Osteoblast (primary cell): ENCODE data around the gene BCL11B. TPM values are rescaled to one million over a fixed set of nuclear protein-coding genes. Genes with fewer than 3 reads are reported as not detected.

Experiments used
- DNase-seq: peaks from one replicate; pipeline ENCODE4 v3.0.0; 2011; ENCODE audit warnings: low spot score, mixed read lengths; ENCODE audit not compliant: insufficient read length; ENCODE audit errors: missing footprints
- H2AFZ ChIP-seq: 2 replicates; pipeline ENCODE4 v1.6.0; 2011; ENCODE audit warnings: mild to moderate bottlenecking, low read length
- H3K27ac ChIP-seq: 2 replicates; pipeline ENCODE4 v1.5.1; 2011; ENCODE audit warnings: mild to moderate bottlenecking, low read depth, low read length, moderate library complexity
- H3K27me3 ChIP-seq: 2 replicates; pipeline ENCODE4 v1.6.0; 2012; ENCODE audit warnings: mild to moderate bottlenecking, control low read depth, inconsistent platforms, low read length, moderate library complexity; ENCODE audit not compliant: insufficient read depth
- H3K36me3 ChIP-seq: 2 replicates; pipeline ENCODE4 v1.5.1; 2011; ENCODE audit warnings: mild to moderate bottlenecking, low read length, control low read depth, moderate library complexity; ENCODE audit not compliant: insufficient read depth
- H3K4me1 ChIP-seq: 2 replicates; pipeline ENCODE4 v1.5.1; 2011; ENCODE audit warnings: mild to moderate bottlenecking, low read length, control low read depth, moderate library complexity; ENCODE audit not compliant: insufficient read depth
- H3K4me2 ChIP-seq: 2 replicates; pipeline ENCODE4 v1.6.0; 2011; ENCODE audit warnings: mild to moderate bottlenecking, low read length; ENCODE audit not compliant: insufficient read depth
- H3K4me3 ChIP-seq: fragments of 200-600 bp; sonication (generic); 3 replicates; pipeline ENCODE4 v1.5.1; 2012; ENCODE audit warnings: mild to moderate bottlenecking, low read length, inconsistent platforms; ENCODE audit not compliant: insufficient read depth
- H3K79me2 ChIP-seq: 2 replicates; pipeline ENCODE4 v1.6.0; 2012; ENCODE audit warnings: mild to moderate bottlenecking, low read length, control low read depth, inconsistent platforms; ENCODE audit not compliant: insufficient read depth
- H3K9me3 ChIP-seq: 2 replicates; pipeline ENCODE4 v1.5.1; 2011; ENCODE audit warnings: low read depth, low read length, control low read depth
- H4K20me1 ChIP-seq: 2 replicates; pipeline ENCODE4 v1.6.0; 2012; ENCODE audit warnings: mild to moderate bottlenecking, low read length, control low read depth; ENCODE audit not compliant: insufficient read depth
- total RNA-seq: library from RNA; depleted of rRNA; stranded (reverse); fragments of >200 nt; gene quantifications from 2 replicates; pipeline ENCODE4 v1.2.3, GENCODE V29; 2012
- TF ChIP-seq, protein P1 (sequence below): IDR thresholded peaks from 2 replicates; pipeline ENCODE4 v1.5.1; 2011; ENCODE audit warnings: mild to moderate bottlenecking, low read depth, low read length, moderate library complexity; ENCODE audit errors: extremely low read depth

Gene BCL11B
- total RNA-seq, 1 donor = 0.36 TPM

DNA sequence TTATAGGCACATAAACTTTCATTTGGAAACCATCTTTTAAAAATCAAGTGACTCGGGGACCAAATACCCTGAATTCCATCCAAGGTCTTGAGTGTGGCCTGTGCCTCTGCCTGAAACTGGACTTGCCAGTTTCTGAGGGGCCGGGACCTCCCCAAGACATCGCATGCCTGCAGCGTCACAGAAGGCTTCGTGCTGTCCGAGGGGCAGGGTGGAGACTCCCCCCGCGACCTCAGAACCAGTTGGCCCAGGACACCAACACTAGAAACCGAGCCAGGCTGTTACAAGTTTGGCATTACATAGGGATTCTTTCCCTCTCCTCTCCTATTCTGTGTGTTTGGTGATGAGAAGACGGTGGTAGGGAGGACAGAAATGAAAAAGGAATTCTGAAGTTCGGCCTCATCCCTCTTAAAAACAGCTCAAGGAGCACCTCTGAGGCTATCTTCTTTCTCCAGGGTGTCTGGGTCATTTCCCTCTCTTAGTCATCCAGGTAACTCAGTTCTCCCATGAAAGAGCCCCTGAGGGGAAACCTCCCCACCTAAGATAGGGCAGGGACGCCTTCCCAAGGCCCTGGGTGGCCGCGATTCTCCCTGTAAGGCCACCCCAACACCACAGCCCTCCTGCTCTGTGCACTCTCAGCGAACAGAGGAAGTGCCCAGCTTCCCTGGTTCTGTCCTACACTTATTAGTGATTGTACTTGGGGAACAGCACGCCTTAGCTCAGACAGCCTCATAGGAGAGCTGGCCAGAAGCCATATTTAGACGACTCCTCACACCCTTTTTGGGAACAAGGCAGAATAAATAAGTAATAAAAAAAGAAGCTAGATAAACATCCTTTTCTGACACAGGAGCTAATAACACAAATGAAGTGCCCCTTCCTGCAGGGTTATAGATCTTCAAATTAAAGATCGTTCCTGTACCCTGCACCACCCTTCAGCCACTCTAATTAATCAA lies 93.8 kb downstream of the BCL11B start:
- H2AFZ ChIP-seq = no peak overlapping the region
- TF ChIP-seq, protein P1, sequence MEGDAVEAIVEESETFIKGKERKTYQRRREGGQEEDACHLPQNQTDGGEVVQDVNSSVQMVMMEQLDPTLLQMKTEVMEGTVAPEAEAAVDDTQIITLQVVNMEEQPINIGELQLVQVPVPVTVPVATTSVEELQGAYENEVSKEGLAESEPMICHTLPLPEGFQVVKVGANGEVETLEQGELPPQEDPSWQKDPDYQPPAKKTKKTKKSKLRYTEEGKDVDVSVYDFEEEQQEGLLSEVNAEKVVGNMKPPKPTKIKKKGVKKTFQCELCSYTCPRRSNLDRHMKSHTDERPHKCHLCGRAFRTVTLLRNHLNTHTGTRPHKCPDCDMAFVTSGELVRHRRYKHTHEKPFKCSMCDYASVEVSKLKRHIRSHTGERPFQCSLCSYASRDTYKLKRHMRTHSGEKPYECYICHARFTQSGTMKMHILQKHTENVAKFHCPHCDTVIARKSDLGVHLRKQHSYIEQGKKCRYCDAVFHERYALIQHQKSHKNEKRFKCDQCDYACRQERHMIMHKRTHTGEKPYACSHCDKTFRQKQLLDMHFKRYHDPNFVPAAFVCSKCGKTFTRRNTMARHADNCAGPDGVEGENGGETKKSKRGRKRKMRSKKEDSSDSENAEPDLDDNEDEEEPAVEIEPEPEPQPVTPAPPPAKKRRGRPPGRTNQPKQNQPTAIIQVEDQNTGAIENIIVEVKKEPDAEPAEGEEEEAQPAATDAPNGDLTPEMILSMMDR = no peak
- H3K4me2 ChIP-seq = no peak overlapping the region
- no peak for DNase-seq
- H3K4me1 ChIP-seq = no peaks in the 10 kb centered on the region
- H3K4me3 ChIP-seq = no peak overlapping the region
- H3K79me2 ChIP-seq = no peaks in the 10 kb centered on the region
- no peaks in the 10 kb centered on the region for H3K9me3 ChIP-seq
- no peaks in the 10 kb centered on the region for H4K20me1 ChIP-seq
- H3K27me3 ChIP-seq = no peaks in the 10 kb centered on the region
- H3K36me3 ChIP-seq = no peaks in the 10 kb centered on the region
- H3K27ac ChIP-seq = no peak overlapping the region

DNA sequence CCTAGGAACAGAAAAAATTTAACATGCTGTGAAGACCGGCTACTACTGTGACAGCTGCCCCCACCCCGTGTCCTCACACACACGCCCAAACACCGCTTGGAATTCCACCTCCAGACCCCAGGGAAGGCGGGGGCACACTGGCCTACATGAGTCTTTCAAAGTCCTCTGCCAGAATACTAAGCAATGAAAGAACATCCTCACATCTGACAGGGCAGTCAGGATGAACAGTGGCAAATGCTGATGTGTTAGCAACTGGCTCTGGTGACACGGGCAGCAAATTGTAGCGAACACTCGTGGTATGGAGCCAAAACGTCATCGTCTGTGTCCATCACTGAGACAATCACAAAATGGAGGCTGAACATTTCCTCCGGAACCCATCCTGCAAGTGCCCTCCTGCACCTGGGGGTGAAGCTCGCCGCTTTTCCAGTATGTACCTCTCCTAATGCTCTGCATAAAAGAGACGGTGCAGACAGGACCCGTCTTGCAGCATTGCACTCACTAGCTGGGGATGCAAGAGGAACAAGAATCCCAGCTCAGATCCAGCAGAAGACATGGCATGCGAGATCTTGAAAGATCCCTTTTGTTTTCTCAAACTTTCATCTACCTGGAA lies 94.8 kb downstream of the BCL11B start:
- H3K4me3 ChIP-seq = no peak overlapping the region
- no peak overlapping the region for H3K27ac ChIP-seq
- H3K4me2 ChIP-seq = no peak overlapping the region
- no peak overlapping the region for H2AFZ ChIP-seq
- DNase-seq = no peak
- H4K20me1 ChIP-seq = no peaks in the 10 kb centered on the region
- H3K36me3 ChIP-seq = no peaks in the 10 kb centered on the region
- no peaks in the 10 kb centered on the region for H3K4me1 ChIP-seq
- no peaks in the 10 kb centered on the region for H3K27me3 ChIP-seq
- no peaks in the 10 kb centered on the region for H3K79me2 ChIP-seq
- TF ChIP-seq, protein P1 = no peak
- no peaks in the 10 kb centered on the region for H3K9me3 ChIP-seq

DNA sequence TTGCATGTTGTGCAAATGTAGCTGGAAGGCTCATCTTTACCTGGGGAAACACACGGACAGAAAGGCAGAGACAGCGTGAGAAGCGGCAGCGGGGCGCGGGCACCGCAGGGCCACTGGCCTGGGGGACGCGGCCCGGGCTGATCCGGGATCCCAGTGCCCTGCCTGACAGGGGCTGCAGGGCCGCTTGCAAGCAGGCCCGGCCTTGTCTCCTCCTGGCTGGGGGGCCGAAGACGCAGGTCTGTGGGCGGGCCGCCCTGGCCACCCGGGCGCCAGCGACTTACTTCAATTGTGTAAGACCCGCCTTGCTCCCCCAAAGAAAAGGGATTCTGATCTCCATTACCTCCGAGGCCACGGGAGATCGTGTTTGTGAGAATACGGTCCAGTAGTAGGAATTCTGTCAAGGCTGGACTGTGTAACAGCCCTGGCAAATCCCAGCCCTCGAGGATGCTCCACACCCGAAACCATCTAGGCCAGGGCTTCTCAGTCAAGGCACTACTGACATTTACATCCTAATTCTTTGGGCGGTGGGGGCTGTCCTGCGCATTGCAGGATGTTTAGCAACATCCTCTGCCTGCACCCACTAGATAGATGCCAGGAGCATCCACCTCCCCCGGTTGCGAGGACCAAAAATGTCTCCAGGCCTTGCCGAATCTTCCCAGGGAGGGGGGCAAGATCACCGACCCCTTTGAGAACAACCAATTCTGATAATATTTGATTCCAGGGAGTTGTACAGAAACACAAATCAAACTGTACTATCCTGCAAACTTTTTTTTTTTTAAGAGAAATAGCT lies 95.6 kb downstream of the BCL11B start:
- Histone ChIP-seq H3K9me3 (no peaks in the 10 kb centered on the region), H2AFZ (no peak overlapping the region), H3K27ac (no peak overlapping the region), H3K4me3 (no peak overlapping the region), H3K36me3 (no peaks in the 10 kb centered on the region), H3K79me2 (no peaks in the 10 kb centered on the region), H3K4me2 (no peak overlapping the region), H4K20me1 (no peaks in the 10 kb centered on the region), H3K27me3 (no peaks in the 10 kb centered on the region), H3K4me1 (no peaks in the 10 kb centered on the region)
- DNase-seq = no peak
- TF ChIP-seq, protein P1 = no peak
